ENCODE results near the gene RMDN3. TPM values are rescaled to one million over a fixed set of nuclear protein-coding genes. Genes with fewer than 3 reads are reported as not detected.

The RMDN3 gene
- total and polyA plus RNA-seq, 9 of the 15 experiments (the other 6 are each of a cell fraction or from before 2014, with no cell fraction given) = 8.1 to 38.2 (median 25.9) TPM

GRCh38 chr15:40754883-40755811, at the start of gene RMDN3 (continued):
- TF ChIP-seq ZNF830 (CRISPR knock-in tag; IDR thresholded peaks at IDR 0.05) (no peak), MTA2 (IDR thresholded peaks at IDR 0.05; ENCODE audit: low read depth) (no peak), ZNF212 (CRISPR knock-in tag; IDR thresholded peaks at IDR 0.05) (no peak), ZKSCAN3 (CRISPR knock-in tag; IDR thresholded peaks at IDR 0.05) (no peak), HES1 (IDR thresholded peaks at IDR 0.05; ENCODE audit: low read depth) (no peak), MCM2 (IDR thresholded peaks at IDR 0.05; ENCODE audit: low read depth) (no peak), NRF1 (conservative IDR thresholded peaks at IDR 0.05 in 1 of 2, IDR thresholded peaks at IDR 0.05 in 1 of 2) (peak; percentile 83 to 84), ZNF23 (CRISPR knock-in tag; IDR thresholded peaks at IDR 0.05) (no peak), CTCF (IDR thresholded peaks at IDR 0.05 in 2 of 3, conservative IDR thresholded peaks at IDR 0.05 in 1 of 3; ENCODE audit: insufficient read depth in 2 of 3, low read depth in 1 of 3, low read length in 3 of 3) (no peak), ZNF668 (CRISPR knock-in tag; IDR thresholded peaks at IDR 0.05) (no peak), ZNF57 (CRISPR knock-in tag; IDR thresholded peaks at IDR 0.05) (no peak), ZNF143 (CRISPR knock-in tag; IDR thresholded peaks at IDR 0.05) (no peak; the same call in 1 of the 2 replicates), MCM7 (IDR thresholded peaks at IDR 0.05) (no peak), MLX (CRISPR knock-in tag; conservative IDR thresholded peaks at IDR 0.05) (no peak), ZNF133 (CRISPR knock-in tag; IDR thresholded peaks at IDR 0.05) (no peak), CHD4 (IDR thresholded peaks at IDR 0.05; ENCODE audit: insufficient read depth, insufficient replicate concordance, low read depth, low read length, poor library complexity, severe bottlenecking) (no peak), NELFE (IDR thresholded peaks at IDR 0.05; ENCODE audit: insufficient read depth, insufficient read length) (no peak), SP1 (CRISPR knock-in tag; IDR thresholded peaks at IDR 0.05) (peak; percentile 95), HSF4 (CRISPR knock-in tag; IDR thresholded peaks at IDR 0.05; ENCODE audit: borderline replicate concordance) (no peak), ESRRB (CRISPR knock-in tag; IDR thresholded peaks at IDR 0.05; ENCODE audit: borderline replicate concordance) (no peak), ZC3H8 (IDR thresholded peaks at IDR 0.05) (no peak), HEY1 (CRISPR knock-in tag; IDR thresholded peaks at IDR 0.05; ENCODE audit: borderline replicate concordance) (no peak), PPARD (CRISPR knock-in tag; IDR thresholded peaks at IDR 0.05) (no peak)

Data from K562 (cell line).